GM08714 (cell line): Measurements from ENCODE around the gene ARHGAP6.

Experiments used
- H3K4me3 ChIP-seq: fragments of 200-500 bp; sonication (Bioruptor generic); 2 replicates; pipeline ENCODE4 v1.5.1; 2014; ENCODE audit warnings: mild to moderate bottlenecking, low read length, inconsistent platforms
- ZNF274 ChIP-seq: IDR thresholded peaks from 2 replicates; pipeline ENCODE4 v1.6.1; 2012; ENCODE audit warnings: mild to moderate bottlenecking, low read depth, low read length

ARHGAP6 gene

DNA sequence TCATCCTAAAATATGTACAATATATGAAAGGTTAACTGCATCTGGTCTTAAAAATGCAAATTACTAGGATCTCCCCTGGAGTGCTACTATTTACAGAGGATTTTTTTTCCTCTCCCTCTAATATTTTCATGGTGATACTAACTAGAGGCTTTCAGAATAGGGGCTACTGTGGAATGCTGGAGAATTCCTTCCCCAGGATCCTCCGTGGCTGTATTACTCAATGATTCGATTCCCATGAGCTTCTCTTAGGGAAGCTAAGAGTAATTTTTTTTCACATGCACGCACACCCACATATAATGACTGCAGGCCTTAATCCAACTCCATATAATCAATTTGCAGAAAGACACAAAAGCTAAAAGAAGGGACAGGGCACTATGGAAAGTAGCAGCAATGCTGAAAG, 184.7 kb downstream of the ARHGAP6 start:
- no peak for TF ChIP-seq ZNF274
- no peak overlapping the region for H3K4me3 ChIP-seq

DNA sequence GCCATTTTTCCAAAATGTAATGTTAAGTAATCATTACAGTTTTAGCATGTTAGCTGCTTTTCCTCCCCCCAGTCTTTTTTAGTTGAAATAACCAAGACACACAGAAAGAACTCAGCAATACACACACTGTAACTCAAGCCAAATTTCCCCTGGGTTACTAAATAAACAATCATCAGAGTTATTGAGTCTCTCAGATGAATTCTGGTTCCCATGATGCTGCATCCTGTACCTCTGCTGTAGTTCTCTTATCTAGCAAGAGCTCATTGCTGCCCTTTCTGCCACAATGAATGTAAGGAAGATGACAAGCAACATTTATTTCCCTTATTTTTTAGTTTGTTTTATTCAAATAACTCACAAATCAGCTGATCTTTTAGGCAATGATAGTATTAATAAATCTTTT, 185.1 kb downstream of the ARHGAP6 start:
- TF ChIP-seq ZNF274: no peak

DNA sequence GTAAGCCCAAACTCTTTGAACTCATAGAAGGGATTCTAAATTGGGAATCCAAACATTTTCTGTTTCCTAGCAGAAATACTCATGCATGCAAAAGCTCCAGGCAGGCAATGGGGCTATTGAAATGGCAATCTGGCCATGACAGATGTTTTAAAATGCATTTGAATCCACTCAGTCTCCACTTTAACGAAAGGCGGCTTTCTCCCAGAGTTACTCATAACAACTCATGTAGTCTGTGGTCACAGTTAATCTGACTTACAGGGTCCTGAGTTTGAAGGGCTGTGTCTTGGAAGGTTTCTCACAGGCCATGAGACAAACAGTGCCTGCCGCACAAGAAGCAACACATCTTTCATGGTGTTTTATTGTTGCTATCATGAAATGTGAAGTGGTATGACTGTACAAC, 186.8 kb downstream of the ARHGAP6 start:
- TF ChIP-seq ZNF274: no peak
- H3K4me3 ChIP-seq: no peak overlapping the region

More for the DNA sequence above, 185.1 kb downstream of the ARHGAP6 start:
- no peak overlapping the region for H3K4me3 ChIP-seq

DNA sequence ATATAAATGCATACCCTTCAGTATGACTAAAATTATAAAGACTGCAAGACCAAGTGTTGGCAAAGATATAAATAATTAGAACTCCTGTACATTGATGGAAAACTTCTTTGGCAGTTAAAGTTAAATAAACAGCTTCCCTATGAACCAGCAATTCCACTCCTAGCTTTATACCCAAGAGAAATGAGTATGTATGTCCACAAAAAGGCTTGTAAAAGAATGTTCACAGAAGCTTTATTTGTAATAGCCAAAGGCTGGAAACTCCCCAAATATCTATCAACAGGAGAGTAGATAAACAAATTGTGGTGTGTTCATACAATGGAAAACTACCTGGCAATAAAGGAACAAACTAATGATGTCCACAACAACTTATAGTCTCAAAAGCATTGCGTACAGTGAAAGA, 187.7 kb downstream of the ARHGAP6 start:
- TF ChIP-seq ZNF274: no peak
- no peak overlapping the region for H3K4me3 ChIP-seq

DNA sequence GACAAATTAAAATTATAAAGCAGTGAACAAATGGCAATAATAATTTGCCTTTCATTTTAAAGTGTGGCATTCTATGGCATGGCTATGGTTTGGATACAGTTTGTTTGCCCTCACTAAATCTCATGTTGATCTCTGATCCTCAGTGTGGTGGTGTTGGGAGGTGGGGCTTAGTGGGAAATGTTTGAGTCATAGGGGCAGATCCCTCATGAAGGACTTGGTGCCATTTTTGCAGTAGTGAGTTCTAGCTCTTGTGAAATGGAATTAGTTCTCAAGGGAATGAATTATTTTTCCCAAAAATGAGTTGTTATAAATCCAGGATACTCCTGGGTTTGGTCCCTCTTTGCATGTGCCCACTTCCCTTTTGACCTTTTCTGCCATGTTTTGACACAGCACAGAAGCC, 191.1 kb downstream of the ARHGAP6 start:
- no peak for TF ChIP-seq ZNF274
- H3K4me3 ChIP-seq: no peak overlapping the region

DNA sequence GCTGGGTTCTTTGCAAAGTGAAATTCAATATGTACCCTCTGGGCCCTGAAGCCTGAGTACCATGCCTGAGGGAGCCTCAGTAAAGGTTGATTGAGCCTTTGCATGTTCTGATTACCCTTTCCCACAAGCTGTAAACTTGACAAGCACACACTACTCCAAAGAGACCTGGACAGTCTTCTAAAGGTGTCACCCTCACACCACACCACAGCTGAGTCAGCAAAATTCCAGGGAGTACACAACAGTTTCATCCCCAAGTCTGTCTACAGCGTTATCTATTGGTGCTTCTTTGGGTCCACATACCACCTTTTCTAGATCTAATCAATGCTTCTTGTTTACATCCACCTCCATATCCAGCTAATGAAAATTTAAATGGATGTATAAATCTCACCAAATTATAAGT, 191.7 kb downstream of the ARHGAP6 start:
- no peak overlapping the region for H3K4me3 ChIP-seq
- no peak for TF ChIP-seq ZNF274

DNA sequence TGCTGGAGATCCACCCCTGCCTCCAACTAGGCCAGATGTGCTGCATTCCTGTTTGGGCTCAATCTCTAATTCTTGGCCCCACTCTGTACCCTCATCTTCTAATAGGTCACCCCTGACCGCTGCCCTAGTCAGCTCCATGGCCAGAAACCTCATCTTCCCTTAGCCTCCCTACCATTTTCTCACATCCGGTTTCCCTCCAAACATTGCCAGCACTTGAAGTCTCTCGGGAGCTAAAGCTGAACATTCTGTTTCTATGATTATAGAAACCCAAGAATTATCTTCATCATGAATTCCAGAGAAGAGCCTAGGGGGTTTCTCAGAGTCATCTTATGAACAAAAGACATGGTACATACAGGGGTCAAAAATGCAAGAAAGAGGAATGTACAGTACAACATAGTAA, 192.8 kb downstream of the ARHGAP6 start:
- no peak for TF ChIP-seq ZNF274
- no peak overlapping the region for H3K4me3 ChIP-seq

DNA sequence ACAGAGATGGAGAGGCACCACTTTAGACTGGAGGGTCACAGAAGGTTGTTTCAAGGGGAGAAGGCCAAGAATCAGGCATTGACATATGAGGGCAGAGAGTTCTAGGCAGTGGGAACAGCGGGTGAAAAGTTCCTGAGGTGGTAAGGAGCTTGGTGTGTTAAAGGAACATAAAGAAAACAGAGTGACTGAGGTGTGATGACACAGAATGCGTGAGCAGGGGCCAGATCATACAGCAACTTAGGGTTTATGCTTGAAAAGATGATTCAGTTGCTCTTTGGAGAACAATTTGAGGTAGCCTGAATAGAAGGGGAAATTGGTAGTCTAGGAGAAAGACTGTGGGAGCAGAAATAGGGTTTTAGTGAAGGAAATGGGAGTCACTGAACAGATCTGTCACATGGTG, 193.3 kb downstream of the ARHGAP6 start:
- no peak for TF ChIP-seq ZNF274
- no peak overlapping the region for H3K4me3 ChIP-seq

DNA sequence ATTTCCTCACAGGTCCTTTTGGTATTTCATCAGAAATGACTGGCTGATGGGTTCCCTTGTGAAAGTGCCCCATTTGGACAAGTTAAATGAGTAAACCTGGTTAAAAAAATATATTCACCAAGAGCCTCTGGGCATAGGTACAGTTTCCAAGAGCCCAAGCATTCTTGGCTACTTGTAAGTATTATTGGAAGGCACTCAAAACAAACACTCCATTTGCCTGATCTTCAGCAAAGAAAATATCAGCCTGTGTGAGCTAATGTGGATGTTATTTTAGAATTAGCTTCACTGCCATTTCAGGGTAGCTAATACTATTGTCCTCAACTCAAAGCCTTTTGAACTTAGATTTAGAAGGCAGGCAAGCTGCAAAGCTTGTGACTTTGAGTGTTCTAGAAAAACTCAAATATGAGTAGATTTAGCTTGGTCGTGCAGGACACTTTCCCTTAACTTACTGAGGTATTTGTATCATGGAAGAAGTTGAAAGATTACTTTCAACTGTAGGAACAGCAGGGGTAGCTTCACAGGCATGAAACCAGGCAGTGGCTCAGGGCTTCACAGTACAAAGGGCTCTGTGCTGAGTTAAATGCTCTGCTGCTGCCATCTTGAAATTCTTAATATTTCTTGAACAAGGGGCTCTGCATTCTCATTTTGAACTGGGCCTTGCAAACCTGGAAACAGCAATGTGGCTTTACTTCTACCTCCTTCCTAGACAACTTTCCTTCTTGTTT, 195.3 kb downstream of the ARHGAP6 start:
- TF ChIP-seq ZNF274: no peak
- no peak overlapping the region for H3K4me3 ChIP-seq

DNA sequence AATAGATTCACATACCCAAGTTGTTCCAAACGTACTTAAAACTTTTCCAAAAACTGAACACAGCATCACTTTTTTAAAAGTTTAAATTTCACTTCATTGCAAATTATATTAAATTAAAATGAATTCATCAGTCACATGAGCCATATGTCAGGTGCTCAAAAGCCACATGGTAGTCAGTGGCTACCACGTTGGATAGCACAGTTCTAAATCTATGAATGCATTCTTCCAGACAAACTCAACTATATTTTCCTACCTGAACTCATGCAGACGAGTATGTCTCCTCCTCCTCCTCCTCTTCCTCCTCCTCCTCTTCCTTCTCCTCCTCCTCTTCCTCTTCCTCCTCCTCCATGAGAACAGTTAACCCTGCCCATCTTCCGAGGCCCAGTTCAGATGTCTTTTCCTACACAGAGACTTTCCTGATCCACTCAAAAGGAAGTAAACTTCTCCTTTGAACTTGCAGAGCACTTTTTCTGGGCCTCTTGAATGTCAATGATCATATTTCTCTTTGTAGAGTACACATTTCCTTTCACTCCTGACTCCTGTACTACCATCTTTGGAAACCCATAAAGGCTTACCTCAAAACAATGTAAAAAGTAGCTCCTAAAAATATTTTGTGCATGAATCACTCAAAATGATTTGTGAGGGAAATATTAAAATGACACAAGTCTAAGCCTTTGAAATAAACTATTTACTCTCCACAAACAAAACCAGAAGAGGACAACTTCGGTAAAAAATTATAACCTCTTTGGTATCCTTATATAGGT, 199.9 kb downstream of the ARHGAP6 start:
- H3K4me3 ChIP-seq: no peak overlapping the region
- TF ChIP-seq ZNF274: no peak

DNA sequence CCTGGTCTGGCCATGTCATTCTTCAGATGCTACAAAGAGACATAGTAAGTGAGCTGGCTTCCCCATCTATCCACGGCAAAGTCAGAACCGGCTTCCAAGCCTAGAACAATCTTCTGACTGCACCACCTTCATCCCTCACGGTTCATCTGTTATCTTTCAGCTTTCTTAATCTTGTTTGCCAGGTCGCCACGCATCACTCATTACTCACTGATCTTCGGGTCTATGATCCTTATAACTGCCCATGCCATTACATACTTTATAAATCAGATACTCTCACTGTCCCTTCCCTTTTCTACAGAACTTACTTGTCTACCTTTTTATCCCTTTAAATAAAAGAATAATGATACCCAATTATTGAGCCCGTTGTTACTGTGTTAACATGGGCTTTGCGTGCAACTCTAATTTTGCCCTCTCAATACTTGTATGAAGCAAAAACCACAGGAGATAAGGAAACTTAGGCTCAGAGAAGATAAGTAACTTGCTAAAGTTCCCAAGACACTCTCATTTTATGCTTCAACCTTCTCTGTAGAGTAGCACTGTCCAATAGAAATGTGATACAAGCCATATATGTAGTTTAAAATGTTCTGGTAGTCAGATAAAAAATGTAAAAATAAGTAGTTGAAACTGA, 200.8 kb downstream of the ARHGAP6 start:
- no peak for TF ChIP-seq ZNF274
- H3K4me3 ChIP-seq: no peak overlapping the region

DNA sequence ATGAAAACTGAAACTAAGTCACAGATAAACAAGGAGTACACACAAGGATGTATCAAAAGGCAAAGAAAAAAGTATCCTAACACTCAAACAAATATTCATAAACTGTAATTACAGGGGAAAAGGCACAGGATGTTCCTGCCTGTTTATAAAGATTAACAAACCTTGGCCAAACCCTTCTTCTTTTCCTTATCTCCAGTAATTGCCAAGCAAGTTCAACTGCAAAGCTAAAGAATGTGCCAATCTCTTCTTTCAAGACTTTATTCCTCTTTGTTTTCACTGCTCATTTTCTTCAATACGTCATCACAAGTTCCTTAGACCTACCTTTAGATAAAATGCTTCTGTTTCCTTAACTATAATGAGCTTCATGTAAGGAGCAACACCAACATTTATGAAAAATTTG, 201.3 kb downstream of the ARHGAP6 start:
- TF ChIP-seq ZNF274: no peak
- no peak overlapping the region for H3K4me3 ChIP-seq

DNA sequence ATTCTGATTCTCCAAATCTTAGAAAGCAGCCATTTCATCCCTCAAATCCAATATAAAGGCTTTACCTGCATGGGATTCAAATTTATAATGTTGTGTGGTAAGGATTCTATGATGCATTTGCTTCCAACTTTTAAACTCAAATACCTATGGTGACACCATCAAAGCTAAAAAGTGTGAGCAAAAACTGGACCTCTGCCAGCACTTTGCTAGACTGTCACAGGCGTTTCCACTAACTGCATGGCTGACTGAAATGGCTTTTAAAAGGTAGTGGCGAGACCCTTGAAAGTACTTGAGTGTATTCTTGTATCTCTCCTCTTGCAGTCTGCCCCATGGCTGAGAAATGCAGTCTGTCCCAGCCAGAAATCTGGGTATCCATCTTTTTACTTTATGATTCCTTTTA, 203.1 kb downstream of the ARHGAP6 start:
- TF ChIP-seq ZNF274: no peak
- H3K4me3 ChIP-seq: no peak overlapping the region

DNA sequence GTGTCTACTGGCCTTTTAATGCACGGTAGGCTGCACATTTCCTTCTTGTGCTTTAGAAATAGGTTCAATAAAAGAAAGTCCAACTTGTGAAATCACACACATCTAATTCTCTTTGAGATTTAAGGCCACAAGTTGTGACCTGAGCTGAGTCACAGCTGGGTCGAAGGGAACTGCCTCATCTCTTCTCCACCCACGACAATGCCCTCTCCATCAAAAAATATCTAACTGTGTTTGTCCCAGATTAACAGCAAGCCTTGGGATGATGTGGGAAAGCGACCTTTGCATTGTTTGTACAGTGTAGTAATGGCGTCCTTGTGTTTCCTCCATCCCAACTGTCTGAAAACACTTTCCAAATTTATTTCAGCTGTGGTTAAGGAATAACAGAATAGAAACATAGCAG, 203.6 kb downstream of the ARHGAP6 start:
- H3K4me3 ChIP-seq: no peak overlapping the region
- TF ChIP-seq ZNF274: no peak
